Kidney epithelial cell (primary cell): ENCODE data around the gene TGM6. TPM values are rescaled to one million over a fixed set of nuclear protein-coding genes. Genes with fewer than 3 reads are reported as not detected.

Source experiments
- DNase-seq: peaks from one replicate; pipeline ENCODE4 v3.0.0-alpha.2; 2010; ENCODE audit warnings: low read depth
- H3K27me3 ChIP-seq: 2 replicates; pipeline ENCODE4 v1.6.0; 2011; ENCODE audit warnings: low read length; ENCODE audit not compliant: control insufficient read depth, insufficient read depth
- H3K36me3 ChIP-seq: 2 replicates; pipeline ENCODE4 v1.5.1; 2011; ENCODE audit warnings: low read length; ENCODE audit not compliant: control insufficient read depth, insufficient read depth
- H3K4me3 ChIP-seq: 2 replicates; pipeline ENCODE4 v1.5.1; 2011; ENCODE audit warnings: low read depth, mild to moderate bottlenecking, control low read depth, low read length
- CTCF ChIP-seq: IDR thresholded peaks from 2 replicates; pipeline ENCODE4 v1.5.1; 2011; ENCODE audit warnings: mild to moderate bottlenecking, moderate library complexity, low read length, control low read depth, inconsistent platforms; ENCODE audit not compliant: insufficient read depth, poor library complexity, severe bottlenecking
- total RNA-seq: library from RNA; depleted of rRNA; stranded (reverse); fragments of >200 nt; gene quantifications from 2 replicates; pipeline ENCODE4 v1.2.3, GENCODE V29; 2015

Gene TGM6
- total RNA-seq, 1 donor from 2014 or later, result not detected

- TF ChIP-seq CTCF, result no peak
- no peak for DNase-seq
Measured at GRCh38 chr20:2398449-2398848, 17.7 kb downstream of the TGM6 start.

GRCh38 chr20:2399390-2399789 lies 18.7 kb downstream of the TGM6 start:
- no peak for TF ChIP-seq CTCF
- no peak for DNase-seq
- H3K27me3 ChIP-seq, result no peaks in the 10 kb centered on the region
- H3K36me3 ChIP-seq, result no peaks in the 10 kb centered on the region
- H3K4me3 ChIP-seq, result no peak overlapping the region

More at GRCh38 chr20:2398449-2398848, 17.7 kb downstream of the TGM6 start:
- no peak overlapping the region for H3K4me3 ChIP-seq
- H3K36me3 ChIP-seq, result no peaks in the 10 kb centered on the region
- no peaks in the 10 kb centered on the region for H3K27me3 ChIP-seq

GRCh38 chr20:2400290-2400689 lies 19.6 kb downstream of the TGM6 start:
- DNase-seq, result no peak
- no peak for TF ChIP-seq CTCF

GRCh38 chr20:2401527-2401926 lies 20.8 kb downstream of the TGM6 start:
- H3K4me3 ChIP-seq, result no peak overlapping the region
- H3K36me3 ChIP-seq, result no peaks in the 10 kb centered on the region
- TF ChIP-seq CTCF, result no peak
- no peaks in the 10 kb centered on the region for H3K27me3 ChIP-seq
- no peak for DNase-seq

More at GRCh38 chr20:2400290-2400689, 19.6 kb downstream of the TGM6 start:
- no peak overlapping the region for H3K4me3 ChIP-seq
- H3K27me3 ChIP-seq, result no peaks in the 10 kb centered on the region
- H3K36me3 ChIP-seq, result no peaks in the 10 kb centered on the region

GRCh38 chr20:2402271-2402980 lies 21.7 kb downstream of the TGM6 start:
- Histone ChIP-seq H3K36me3 (no peaks in the 10 kb centered on the region), H3K4me3 (no peak overlapping the region), H3K27me3 (no peaks in the 10 kb centered on the region)
- DNase-seq, result no peak
- peak; percentile 41 for TF ChIP-seq CTCF

- no peaks in the 10 kb centered on the region for H3K36me3 ChIP-seq
- TF ChIP-seq CTCF, result no peak
Measured at GRCh38 chr20:2403291-2404052, 22.8 kb downstream of the TGM6 start.

More at GRCh38 chr20:2403291-2404052, 22.8 kb downstream of the TGM6 start:
- Histone ChIP-seq H3K4me3 (no peak overlapping the region), H3K27me3 (no peaks in the 10 kb centered on the region)
- DNase-seq, result no peak
